ENCODE data around the gene GUCY2D.
A peak's percentile ranks its signal among the peaks of the same experiment; 100 is the strongest.

The GUCY2D gene

DNA sequence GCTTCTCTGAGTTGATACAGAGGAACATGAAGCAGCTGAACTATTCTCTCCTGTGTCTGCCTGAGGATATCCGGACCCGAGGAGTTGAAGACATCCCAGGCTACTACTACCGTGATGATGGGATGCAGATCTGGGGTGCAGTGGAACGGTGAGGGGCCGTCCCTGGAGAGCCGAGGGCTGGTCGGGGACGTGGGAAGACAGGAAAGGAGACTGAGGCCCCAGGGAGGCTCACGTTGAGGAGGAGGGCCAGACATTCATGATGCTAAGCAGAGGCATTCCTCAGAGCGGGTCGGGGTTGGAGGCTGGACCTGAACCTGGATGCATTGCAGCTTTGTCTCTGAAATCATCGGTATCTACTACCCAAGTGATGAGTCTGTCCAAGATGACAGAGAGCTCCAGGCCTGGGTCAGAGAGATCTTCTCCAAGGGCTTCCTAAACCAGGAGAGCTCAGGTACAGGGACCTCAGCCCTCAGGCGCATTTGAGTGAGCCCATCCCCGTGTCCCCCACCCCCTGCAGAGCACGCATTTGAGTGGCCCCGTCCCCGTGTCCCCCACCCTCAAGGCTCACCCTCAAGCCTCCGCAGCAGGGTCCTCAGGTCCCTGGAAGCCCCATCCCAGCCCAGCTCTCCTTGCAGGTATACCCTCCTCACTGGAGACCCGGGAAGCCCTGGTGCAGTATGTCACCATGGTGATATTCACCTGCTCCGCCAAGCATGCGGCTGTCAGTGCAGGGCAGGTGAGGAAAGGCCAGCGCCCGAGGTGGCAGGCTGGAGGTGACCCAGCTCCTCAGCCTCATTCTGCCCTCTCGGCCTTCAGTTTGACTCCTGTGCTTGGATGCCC lies 44.7 kb downstream of the GUCY2D start:
- TF ChIP-seq JUND (IDR thresholded peaks at IDR 0.05; ENCODE audit: low read depth) = no peak
- in situ Hi-C loops (cut with HindIII; ENCODE audit: low pct_unique_long_range_greater_than_20kb, low sequenced_read_pairs) = no loop called here
- DNase-seq (ENCODE audit: low read depth in 1 of 2, low spot score in 1 of 2) = no peak

DNA sequence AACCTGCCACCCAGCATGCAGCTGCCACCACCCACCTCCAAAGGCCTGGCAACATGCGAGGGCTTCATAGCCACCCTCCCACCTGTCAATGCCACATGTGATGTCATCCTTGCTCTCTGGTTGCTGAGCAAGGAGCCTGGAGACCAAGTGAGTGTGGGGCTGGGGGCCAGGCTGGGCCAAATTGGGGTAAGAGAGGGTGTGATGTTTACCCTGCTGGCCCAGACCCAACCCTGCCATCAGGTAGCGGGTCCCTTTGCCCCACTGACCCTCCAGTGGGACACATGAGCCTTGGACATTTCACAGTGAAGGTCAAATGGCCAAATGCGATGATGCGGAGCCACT lies 45.3 kb downstream of the GUCY2D start:
- no peak for TF ChIP-seq JUND (IDR thresholded peaks at IDR 0.05; ENCODE audit: low read depth)
- DNase-seq (ENCODE audit: low read depth in 1 of 2, low spot score in 1 of 2) = no peak
- in situ Hi-C loops (cut with HindIII; ENCODE audit: low pct_unique_long_range_greater_than_20kb, low sequenced_read_pairs) = no loop called here

DNA sequence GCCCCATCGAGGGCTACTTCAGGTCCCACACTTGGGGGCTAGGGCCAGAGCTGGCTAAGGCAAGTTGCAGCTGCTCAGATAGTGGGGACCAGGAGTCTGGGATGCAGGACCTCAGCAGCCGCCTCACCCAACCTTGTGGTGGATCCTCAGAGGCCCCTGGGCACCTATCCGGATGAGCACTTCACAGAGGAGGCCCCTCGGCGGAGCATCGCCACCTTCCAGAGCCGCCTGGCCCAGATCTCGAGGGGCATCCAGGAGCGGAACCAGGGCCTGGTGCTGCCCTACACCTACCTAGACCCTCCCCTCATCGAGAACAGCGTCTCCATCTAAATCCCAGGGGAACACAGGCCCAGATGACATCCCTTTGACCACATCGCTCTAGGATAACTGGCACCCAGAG lies 45.8 kb downstream of the GUCY2D start:
- no peak for TF ChIP-seq JUND (IDR thresholded peaks at IDR 0.05; ENCODE audit: low read depth)
- in situ Hi-C loops (cut with HindIII; ENCODE audit: low pct_unique_long_range_greater_than_20kb, low sequenced_read_pairs) = no loop called here

DNA sequence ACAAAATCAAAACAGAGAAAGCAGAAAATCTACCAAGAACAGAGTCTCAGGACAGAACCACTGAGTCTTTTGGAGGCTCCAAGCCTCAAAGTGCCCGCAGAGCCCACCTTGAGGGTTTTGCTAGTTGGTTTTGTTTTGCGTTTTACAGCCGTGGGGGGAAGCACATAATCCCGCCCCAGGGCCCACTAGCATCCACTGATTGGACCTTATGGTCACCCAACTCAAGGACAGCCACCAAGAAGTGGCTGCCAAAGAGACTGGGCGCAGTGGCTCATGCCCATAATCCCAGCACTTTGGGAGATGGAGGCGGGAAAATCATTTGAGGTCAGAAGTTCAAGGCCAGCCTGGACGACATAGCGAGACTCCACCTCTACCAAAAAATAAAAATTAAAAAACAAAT lies 46.3 kb downstream of the GUCY2D start:
- no peak for DNase-seq (ENCODE audit: low read depth in 1 of 2, low spot score in 1 of 2)
- in situ Hi-C loops (cut with HindIII; ENCODE audit: low pct_unique_long_range_greater_than_20kb, low sequenced_read_pairs) = no loop called here
- no peak for TF ChIP-seq JUND (IDR thresholded peaks at IDR 0.05; ENCODE audit: low read depth)

More for the DNA sequence above, 45.8 kb downstream of the GUCY2D start:
- no peak for DNase-seq (ENCODE audit: low read depth in 1 of 2, low spot score in 1 of 2)

DNA sequence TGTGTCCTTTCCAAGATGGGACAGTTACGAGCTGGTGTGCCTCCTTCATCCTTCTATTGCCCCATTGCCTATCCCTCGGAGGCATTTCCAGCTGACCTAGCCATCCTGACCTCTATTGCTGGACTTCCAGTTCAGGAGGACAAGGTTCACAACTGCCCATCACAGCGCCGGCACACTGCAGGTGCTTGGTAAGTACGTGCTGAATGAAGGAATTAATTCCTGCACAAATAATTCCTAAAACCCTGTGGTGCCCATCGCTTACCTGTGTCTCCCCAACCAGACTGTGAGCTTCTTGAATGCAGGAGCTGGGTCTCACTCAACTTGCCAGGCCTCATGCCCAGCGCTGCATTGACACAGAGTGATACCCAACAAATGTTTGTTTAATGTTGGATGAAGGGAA lies 49.4 kb downstream of the GUCY2D start:
- DNase-seq (ENCODE audit: low read depth in 1 of 2, low spot score in 1 of 2) = no peak
- in situ Hi-C loops (cut with HindIII; ENCODE audit: low pct_unique_long_range_greater_than_20kb, low sequenced_read_pairs) = no loop called here
- TF ChIP-seq JUND (IDR thresholded peaks at IDR 0.05; ENCODE audit: low read depth) = no peak

DNA sequence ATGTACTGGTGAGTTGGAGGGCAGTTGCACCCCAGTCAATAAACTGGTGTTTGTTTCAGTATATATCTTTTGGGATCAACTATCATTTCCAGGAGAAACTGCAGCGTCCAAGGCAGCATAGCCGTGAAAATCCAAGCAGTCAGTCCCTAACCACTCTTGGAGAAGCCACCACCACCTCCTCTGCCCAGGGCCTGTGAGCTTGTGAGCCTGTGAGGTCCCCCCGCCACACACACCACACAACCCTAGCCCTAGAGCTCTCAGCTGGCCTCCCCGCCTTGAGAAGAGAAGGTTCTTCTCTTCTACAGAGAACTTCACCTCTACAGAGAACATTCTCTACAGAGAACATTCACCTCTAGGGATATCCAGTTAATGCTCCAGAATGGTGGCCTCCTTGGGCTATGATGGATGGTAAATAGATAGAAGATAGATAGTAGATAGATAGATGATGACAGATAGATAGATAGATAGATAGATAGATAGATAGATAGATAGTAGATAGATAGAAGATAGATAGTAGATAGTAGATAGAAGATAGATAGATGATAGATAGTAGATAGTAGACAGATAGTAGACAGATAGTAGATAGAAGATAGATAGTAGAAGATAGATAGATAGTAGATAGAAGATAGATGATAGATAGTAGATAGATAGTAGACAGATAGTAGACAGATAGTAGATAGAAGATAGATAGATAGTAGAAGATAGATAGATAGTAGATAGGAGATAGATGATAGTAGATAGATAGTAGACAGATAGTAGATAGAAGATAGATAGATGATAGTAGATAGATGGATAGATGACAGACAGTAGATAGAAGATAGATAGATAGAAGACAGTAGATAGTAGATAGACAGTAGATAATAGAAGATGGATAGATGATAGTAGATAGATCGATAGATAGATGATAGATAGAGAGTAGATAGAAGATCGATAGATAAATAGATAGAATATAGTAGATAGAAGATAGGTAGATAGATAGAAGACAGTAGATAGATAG lies 50.1 kb downstream of the GUCY2D start:
- DNase-seq (ENCODE audit: low read depth in 1 of 2, low spot score in 1 of 2) = no peak
- in situ Hi-C loops (cut with HindIII; ENCODE audit: low pct_unique_long_range_greater_than_20kb, low sequenced_read_pairs) = no loop called here
- no peak for TF ChIP-seq JUND (IDR thresholded peaks at IDR 0.05; ENCODE audit: low read depth)

DNA sequence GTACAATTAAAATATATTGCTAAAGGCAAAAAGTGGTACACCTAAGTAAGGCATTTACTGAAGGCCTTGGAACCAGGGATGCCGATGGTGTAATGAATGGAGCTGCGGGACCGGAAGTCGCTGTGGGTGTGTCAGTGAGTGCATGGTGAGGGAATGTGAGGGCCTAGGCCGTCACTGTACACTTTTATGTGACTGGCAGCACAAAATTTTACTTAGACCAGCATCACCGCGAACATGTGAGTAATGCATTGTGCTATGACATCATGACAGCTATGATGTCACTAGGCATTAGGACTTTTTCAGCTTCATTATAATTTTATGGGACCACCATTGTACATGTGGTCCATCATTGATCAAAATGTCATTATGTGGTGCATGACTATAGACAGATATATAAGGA lies 51.2 kb downstream of the GUCY2D start:
- in situ Hi-C loops (cut with HindIII; ENCODE audit: low pct_unique_long_range_greater_than_20kb, low sequenced_read_pairs) = no loop called here
- TF ChIP-seq JUND (IDR thresholded peaks at IDR 0.05; ENCODE audit: low read depth) = no peak
- DNase-seq (ENCODE audit: low read depth in 1 of 2, low spot score in 1 of 2) = no peak

DNA sequence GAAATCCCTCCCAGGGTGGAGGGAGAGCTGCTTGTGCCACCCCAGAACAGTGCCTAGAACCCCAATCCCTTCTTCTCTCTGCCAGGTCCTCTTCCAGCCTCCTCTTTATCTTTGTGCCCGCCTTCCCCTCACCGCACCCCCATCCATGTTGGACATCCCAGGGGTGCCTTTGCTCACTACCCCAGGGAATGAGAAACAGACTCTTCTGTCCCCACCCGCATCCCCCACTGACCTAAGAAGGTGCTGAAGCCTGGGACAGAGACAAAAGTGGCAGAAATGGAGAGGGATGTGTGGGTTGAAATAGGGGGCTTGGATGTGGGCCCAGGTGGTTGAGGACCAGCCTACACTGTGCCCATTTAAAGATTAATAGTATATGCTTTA lies 53.4 kb downstream of the GUCY2D start:
- in situ Hi-C loops (cut with HindIII; ENCODE audit: low pct_unique_long_range_greater_than_20kb, low sequenced_read_pairs) = no loop called here
- TF ChIP-seq JUND (IDR thresholded peaks at IDR 0.05; ENCODE audit: low read depth) = no peak
- DNase-seq (ENCODE audit: low read depth in 1 of 2, low spot score in 1 of 2) = no peak

DNA sequence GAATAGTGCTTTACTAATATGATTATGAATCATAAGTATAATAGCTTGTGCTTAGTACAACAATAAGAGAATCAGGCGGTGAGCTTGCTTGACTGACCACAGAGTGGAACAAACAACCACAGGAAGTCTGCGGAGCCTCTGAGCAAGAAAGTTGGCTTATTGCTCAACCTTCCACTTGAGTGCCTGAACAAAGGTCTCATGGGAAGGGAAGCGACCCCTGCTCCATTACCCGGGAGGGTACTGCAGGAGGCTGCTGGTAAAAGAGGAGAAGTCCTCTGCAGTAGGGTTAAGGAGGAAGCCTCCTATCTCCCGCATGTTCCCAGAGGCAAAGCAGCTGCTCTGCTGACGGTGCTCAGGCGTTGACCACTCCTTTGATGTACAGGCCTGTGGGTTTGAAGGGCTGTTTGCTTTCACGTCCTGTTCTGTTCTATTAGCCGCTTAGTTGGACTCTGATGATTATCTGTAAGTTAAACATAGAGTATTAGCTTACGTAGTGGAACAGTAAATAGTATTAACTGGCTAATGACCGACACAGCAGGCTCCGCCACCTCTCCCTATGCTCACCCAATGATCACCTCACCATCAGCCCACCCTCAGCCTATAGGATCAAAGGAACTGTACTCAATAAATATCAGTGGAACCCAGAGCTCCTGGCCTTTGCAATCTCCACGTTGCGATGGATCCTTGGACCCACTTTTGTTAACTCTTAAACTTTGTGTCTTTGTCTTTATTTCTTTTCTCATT lies 54.0 kb downstream of the GUCY2D start:
- peak in 1 of 2 experiments; percentile 44 for DNase-seq (ENCODE audit: low read depth in 1 of 2, low spot score in 1 of 2)
- TF ChIP-seq JUND (IDR thresholded peaks at IDR 0.05; ENCODE audit: low read depth) = no peak
- in situ Hi-C loops (cut with HindIII; ENCODE audit: low pct_unique_long_range_greater_than_20kb, low sequenced_read_pairs) = no loop called here

DNA sequence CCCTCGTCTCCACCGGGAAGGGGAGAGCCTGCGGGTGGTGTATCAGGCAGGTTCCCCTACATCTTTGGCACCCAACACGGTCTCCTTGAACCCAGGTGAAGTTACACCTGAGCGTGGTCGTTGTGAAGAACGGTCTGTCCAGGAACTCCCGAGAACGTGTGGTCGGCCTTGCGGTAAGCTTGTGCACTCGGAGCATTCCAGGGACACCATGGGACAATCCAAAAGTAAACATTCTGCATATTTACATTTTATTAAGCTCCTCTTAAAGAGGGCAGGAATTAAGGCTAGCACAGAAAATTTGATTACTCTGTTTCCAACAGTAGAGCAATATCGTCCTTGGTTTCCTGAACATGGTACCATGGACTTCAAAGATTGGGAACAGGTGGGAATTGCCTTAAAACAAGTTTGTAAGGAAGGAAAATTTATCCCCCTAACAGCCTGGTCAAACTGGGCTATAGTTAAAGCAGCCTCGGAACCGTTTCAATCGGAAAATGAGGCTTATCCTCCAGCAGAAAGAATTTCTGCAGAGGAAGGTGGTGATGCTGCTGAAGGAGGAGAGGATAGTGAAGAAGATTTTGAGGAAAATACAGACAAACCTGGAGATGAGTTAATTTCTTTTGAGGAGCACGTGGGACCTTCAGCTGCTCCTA lies 54.7 kb downstream of the GUCY2D start:
- in situ Hi-C loops (cut with HindIII; ENCODE audit: low pct_unique_long_range_greater_than_20kb, low sequenced_read_pairs) = no loop called here
- no peak for TF ChIP-seq JUND (IDR thresholded peaks at IDR 0.05; ENCODE audit: low read depth)
- DNase-seq (ENCODE audit: low read depth in 1 of 2, low spot score in 1 of 2) = peak in 1 of 2 experiments; percentile 51

DNA sequence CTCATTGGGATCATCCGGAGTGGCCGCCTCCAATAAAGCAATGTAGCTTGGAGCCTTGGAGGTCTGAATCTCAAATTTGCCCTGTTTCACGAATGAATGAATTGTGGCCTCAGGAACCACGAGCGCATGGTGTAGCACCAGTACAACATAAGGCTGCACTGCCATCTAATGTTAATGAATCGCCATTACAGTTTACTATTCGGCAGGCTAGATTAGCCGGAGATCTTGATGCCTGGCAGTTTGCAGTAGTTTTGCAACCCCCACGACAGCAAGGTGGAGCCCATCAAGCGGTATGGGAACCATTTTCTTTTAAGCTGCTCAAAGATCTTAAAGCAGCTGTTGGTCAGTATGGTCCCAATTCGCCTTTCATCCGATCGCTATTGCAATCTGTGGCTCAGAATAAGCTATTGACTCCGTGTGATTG lies 55.3 kb downstream of the GUCY2D start:
- in situ Hi-C loops (cut with HindIII; ENCODE audit: low pct_unique_long_range_greater_than_20kb, low sequenced_read_pairs) = no loop called here
- DNase-seq (ENCODE audit: low read depth in 1 of 2, low spot score in 1 of 2) = peak; percentile 52 to 70
- no peak for TF ChIP-seq JUND (IDR thresholded peaks at IDR 0.05; ENCODE audit: low read depth)

DNA sequence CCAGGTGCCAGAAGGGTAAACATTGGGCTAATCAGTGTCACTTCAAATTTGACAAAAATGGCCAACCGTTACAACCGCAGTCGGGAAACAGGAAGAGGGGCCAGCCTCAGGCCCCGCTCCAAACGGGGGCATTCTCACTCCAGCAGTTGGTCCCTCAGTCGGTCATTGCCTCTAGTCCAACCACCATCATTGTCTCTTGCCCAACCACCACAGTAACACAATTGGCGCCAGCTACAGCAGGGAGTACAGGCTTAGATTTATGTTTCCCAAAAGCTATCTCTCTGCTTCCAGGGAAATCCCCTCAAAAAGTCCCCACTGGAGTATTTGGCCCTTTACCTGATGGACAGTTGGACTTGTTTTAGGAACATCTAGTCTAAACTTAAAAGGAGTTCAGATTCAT lies 56.7 kb downstream of the GUCY2D start:
- no peak for DNase-seq (ENCODE audit: low read depth in 1 of 2, low spot score in 1 of 2)
- TF ChIP-seq JUND (IDR thresholded peaks at IDR 0.05; ENCODE audit: low read depth) = no peak
- in situ Hi-C loops (cut with HindIII; ENCODE audit: low pct_unique_long_range_greater_than_20kb, low sequenced_read_pairs) = no loop called here
